Measurements from ENCODE around the gene KLK7. TPM values are rescaled to one million over a fixed set of nuclear protein-coding genes. Genes with fewer than 3 reads are reported as not detected.

Gene KLK7
- total RNA-seq, 1 donor from 2014 or later, result not detected

- no peak for DNase-seq (ENCODE audit: low spot score)
Measured at GRCh38 chr19:50933640-50934039, 50.1 kb downstream of the KLK7 start.

- DNase-seq (ENCODE audit: low spot score), result no peak
Measured at GRCh38 chr19:50932690-50933083, 51.0 kb downstream of the KLK7 start.

- DNase-seq (ENCODE audit: low spot score), result no peak
Measured at GRCh38 chr19:50932018-50932689, 51.6 kb downstream of the KLK7 start.

- DNase-seq (ENCODE audit: low spot score), result no peak
Measured at GRCh38 chr19:50931023-50931422, 52.7 kb downstream of the KLK7 start.

GRCh38 chr19:50928831-50929230 lies 54.9 kb downstream of the KLK7 start:
- no peak for DNase-seq (ENCODE audit: low spot score)

Other genes starting within 250 kb of the KLK7 start
- gene GPR32, start 213.5 kb downstream of the KLK7 start, total RNA-seq, result not detected
- not detected for gene ACP4, start 193.5 kb downstream of the KLK7 start, total RNA-seq
- 0.60 TPM for gene KLK1, start 160.1 kb downstream of the KLK7 start, total RNA-seq
- gene KLK15, start 150.3 kb downstream of the KLK7 start, total RNA-seq, result not detected
- gene KLK3, start 129.0 kb downstream of the KLK7 start, total RNA-seq, result not detected
- gene KLK2, start 110.5 kb downstream of the KLK7 start, total RNA-seq, result not detected
- not detected for gene KLK4, start 72.5 kb downstream of the KLK7 start, total RNA-seq
- not detected for gene KLK5, start 30.9 kb downstream of the KLK7 start, total RNA-seq
- not detected for gene KLK6, start 14.3 kb downstream of the KLK7 start, total RNA-seq
- gene KLK8, start 17.7 kb upstream of the KLK7 start, total RNA-seq, result not detected
- gene KLK10, start 35.8 kb upstream of the KLK7 start, total RNA-seq, result 0.29 TPM
- 1.0 TPM for gene KLK11, start 42.7 kb upstream of the KLK7 start, total RNA-seq
- not detected for gene KLK12, start 51.1 kb upstream of the KLK7 start, total RNA-seq
- not detected for gene KLK13, start 81.2 kb upstream of the KLK7 start, total RNA-seq
- gene KLK14, start 99.0 kb upstream of the KLK7 start, total RNA-seq, result not detected
- 5.3 TPM for gene CTU1, start 124.5 kb upstream of the KLK7 start, total RNA-seq
- gene SIGLEC9, start 141.0 kb upstream of the KLK7 start, total RNA-seq, result 3.2 TPM
- 2.4 TPM for gene SIGLEC7, start 158.4 kb upstream of the KLK7 start, total RNA-seq
- gene CD33, start 241.2 kb upstream of the KLK7 start, total RNA-seq, result 4.0 TPM

Data from ureter (tissue), 1 donor.